Activated B cell treated with CpG ODN at 0.5 μM for 24 hours (primary cell): Measurements from ENCODE around the gene ASPRV1. TPM values are rescaled to one million over a fixed set of nuclear protein-coding genes. Genes with fewer than 3 reads are reported as not detected.

Source experiments
- ATAC-seq: fragments of 200-7000 bp; cut with Tn5 transposase; one replicate; pipeline ENCODE4 v1.10.0; 2021; ENCODE audit warnings: low read depth, mild to moderate bottlenecking, moderate library complexity
- CTCF ChIA-PET: fragments of 350-600 bp; sonication (Branson Sonifier 250); formaldehyde crosslinking; loops from one replicate; lab custom pipeline; 2021; ENCODE audit warnings: antibody characterized with exemption; lab: Charles Lee
- POLR2A ChIA-PET: fragments of 350-600 bp; sonication (Branson Sonifier 250); formaldehyde crosslinking; loops from one replicate; lab custom pipeline; 2021; ENCODE audit warnings: antibody characterized with exemption; lab: Charles Lee
- DNase-seq: peaks from one replicate; pipeline ENCODE4 v3.0.0; 2022
- H3K27ac Mint-ChIP-seq: one replicate; pipeline ENCODE4 v1.8.0; 2020; ENCODE audit warnings: mixed read lengths
- H3K27me3 Mint-ChIP-seq: one replicate; pipeline ENCODE4 v1.8.0; 2021; ENCODE audit warnings: mixed read lengths
- H3K36me3 Mint-ChIP-seq: one replicate; pipeline ENCODE4 v1.8.0; 2021; ENCODE audit warnings: low read depth, mixed read lengths
- H3K4me1 Mint-ChIP-seq: one replicate; pipeline ENCODE4 v1.8.0; 2021; ENCODE audit warnings: mixed read lengths
- H3K4me3 Mint-ChIP-seq: one replicate; pipeline ENCODE4 v1.8.0; 2020; ENCODE audit warnings: mild to moderate bottlenecking, mixed read lengths
- H3K9me3 Mint-ChIP-seq: one replicate; pipeline ENCODE4 v1.8.0; 2020; ENCODE audit warnings: mixed read lengths
- intact Hi-C: fragments of 100-400 bp; cut with micrococcal nuclease; formaldehyde crosslinking; loops from one replicate; pipeline ENCODE4 v1.15.1; 2024
- total RNA-seq: library from RNA; stranded (reverse); gene quantifications from 2 replicates; pipeline ENCODE4 v1.2.3, GENCODE V29; 2022
- TF ChIP-seq, protein P1 (sequence below): fragments of 200-600 bp; IDR thresholded peaks from one replicate; pipeline ENCODE4 v1.8.0; 2022; ENCODE audit warnings: antibody characterized with exemption, mild to moderate bottlenecking

ASPRV1 gene
- total RNA-seq, 1 donor from 2014 or later = 0.47 TPM

DNA sequence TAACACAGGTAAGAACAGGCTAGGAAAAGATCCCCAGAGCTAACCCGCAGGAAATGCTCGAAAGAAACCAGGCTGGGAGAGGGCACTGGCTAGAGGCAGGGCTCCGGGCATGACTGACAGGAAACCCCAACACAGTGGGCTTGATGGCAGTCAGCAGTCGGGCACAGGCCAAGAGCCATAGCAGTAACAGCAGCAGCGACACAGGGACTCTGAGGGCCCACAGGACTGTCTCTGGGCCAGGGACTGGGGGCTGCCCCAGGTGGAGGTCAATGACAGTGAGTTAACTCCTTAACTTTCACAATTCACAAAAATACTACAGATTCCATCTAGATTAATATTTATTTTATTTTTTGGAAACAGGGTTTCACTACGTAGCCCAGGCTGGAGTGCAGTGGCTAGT, 37.3 kb upstream of the ASPRV1 start:
- intact Hi-C loops = no loop called here
- no peaks in the 10 kb centered on the region for H3K9me3 Mint-ChIP-seq
- H3K27me3 Mint-ChIP-seq = no peaks in the 10 kb centered on the region
- H3K4me1 Mint-ChIP-seq = peaks cover 6% of the 10 kb centered on the region
- DNase-seq = no peak
- ChIA-PET POLR2A (no interaction called here), CTCF (interaction anchor here (0.7 kb wide), 1 partner anchor 145 kb away, joined by 3 read pairs; no protein-coding TSS in a partner anchor)
- no peak for ATAC-seq
- H3K27ac Mint-ChIP-seq = no peak overlapping the region
- TF ChIP-seq, protein P1, sequence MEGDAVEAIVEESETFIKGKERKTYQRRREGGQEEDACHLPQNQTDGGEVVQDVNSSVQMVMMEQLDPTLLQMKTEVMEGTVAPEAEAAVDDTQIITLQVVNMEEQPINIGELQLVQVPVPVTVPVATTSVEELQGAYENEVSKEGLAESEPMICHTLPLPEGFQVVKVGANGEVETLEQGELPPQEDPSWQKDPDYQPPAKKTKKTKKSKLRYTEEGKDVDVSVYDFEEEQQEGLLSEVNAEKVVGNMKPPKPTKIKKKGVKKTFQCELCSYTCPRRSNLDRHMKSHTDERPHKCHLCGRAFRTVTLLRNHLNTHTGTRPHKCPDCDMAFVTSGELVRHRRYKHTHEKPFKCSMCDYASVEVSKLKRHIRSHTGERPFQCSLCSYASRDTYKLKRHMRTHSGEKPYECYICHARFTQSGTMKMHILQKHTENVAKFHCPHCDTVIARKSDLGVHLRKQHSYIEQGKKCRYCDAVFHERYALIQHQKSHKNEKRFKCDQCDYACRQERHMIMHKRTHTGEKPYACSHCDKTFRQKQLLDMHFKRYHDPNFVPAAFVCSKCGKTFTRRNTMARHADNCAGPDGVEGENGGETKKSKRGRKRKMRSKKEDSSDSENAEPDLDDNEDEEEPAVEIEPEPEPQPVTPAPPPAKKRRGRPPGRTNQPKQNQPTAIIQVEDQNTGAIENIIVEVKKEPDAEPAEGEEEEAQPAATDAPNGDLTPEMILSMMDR = no peak
- peaks cover 11% of the 10 kb centered on the region for H3K36me3 Mint-ChIP-seq
- H3K4me3 Mint-ChIP-seq = no peak overlapping the region

DNA sequence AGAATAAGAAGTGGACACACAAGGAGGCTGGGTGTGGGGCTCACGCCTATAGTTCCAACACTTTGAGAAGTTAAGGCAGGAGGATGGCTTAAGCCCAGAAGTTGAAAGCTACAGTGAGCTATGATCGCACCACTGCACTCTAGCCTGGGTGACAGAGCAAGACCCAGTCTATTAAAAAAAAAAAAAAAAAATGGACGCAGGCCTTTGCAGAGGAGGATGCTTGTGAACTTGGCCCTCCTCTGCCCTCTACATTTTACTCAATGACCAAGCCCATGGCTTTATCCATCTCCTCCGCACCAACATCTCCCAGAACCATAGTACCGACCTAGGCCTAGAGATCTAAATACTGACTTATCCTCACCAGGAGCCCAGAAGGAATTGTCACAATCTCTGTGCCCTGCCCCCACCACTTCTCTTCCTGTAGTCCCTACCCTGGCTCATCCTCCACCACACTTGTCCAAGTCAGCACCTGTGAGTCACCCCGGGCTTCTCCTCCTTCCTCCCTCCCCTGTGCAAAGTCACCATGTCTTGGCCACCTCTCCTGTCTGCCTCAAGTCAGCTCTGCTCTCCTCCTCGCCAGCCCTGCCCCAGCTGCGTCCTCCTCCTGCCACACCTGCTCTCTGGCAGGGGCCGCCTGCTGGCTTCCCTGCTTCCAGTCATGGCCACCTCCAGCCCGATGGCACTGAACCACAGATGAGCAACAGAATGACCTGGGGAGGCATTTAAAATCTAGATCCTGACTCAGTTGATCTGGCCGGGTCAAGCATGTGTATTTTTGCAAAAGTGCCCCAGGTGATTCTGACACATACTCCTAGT, 35.8 kb upstream of the ASPRV1 start:
- TF ChIP-seq, protein P1 = no peak
- DNase-seq = no peak
- Mint-ChIP-seq H3K9me3 (no peaks in the 10 kb centered on the region), H3K36me3 (peaks cover 11% of the 10 kb centered on the region), H3K27me3 (no peaks in the 10 kb centered on the region), H3K27ac (no peak overlapping the region), H3K4me1 (peaks cover under 1% of the 10 kb centered on the region), H3K4me3 (no peak overlapping the region)
- no peak for ATAC-seq
- intact Hi-C loops = no loop called here
- CTCF ChIA-PET = no interaction called here
- POLR2A ChIA-PET = interaction anchor here (0.6 kb wide), 1 partner anchor 13 kb away, joined by 3 read pairs; no protein-coding TSS in a partner anchor

DNA sequence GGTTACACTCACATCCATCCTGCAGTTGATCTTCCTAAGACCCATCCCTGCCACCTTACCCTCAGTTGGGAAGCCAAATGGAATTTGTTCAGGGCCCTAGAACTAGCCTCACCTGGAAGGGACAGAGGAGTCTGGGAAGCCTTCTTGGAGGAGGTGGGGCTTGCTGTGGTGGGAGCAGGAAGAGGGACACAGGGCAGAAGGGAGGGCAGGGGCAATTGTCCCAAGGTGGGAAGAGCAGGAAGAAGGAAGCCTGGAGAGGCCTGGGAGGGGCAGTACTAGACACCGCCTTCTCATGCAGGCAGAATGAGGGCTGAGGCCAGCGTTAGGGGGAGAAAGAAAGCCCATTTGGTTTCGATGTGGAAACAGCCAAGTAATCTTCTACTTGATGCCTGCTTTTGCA, 34.1 kb upstream of the ASPRV1 start:
- TF ChIP-seq, protein P1 = no peak
- Mint-ChIP-seq H3K27me3 (no peaks in the 10 kb centered on the region), H3K36me3 (peaks cover 13% of the 10 kb centered on the region), H3K9me3 (no peaks in the 10 kb centered on the region), H3K4me1 (no peaks in the 10 kb centered on the region), H3K4me3 (no peak overlapping the region), H3K27ac (no peak overlapping the region)
- CTCF ChIA-PET = no interaction called here
- ATAC-seq = no peak
- DNase-seq = no peak
- POLR2A ChIA-PET = interaction anchor here (0.7 kb wide), 1 partner anchor 13 kb away, joined by 4 read pairs; no protein-coding TSS in a partner anchor
- intact Hi-C loops = no loop called here

DNA sequence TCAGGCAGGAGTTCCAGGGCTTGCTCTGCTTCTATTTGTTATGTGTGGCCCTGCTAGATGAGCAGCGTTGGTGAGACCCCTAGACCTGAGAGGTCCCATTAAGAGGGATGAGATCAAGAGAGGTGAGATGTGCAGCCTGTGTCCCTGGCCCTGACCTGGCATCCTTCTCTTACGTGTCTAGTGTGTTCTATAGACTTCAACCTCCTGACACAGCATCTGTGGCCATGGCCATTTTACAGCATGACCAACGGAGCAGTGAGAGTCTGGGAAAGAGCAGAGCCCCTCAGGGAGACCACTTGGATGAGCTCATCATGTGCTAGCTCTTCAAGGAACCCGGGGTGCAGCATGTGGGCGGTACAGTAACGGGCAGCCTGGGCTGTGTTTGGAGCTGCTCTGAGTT, 32.7 kb upstream of the ASPRV1 start:
- Mint-ChIP-seq H3K4me1 (no peaks in the 10 kb centered on the region), H3K9me3 (no peaks in the 10 kb centered on the region), H3K4me3 (no peak overlapping the region), H3K36me3 (peaks cover 13% of the 10 kb centered on the region), H3K27me3 (no peaks in the 10 kb centered on the region), H3K27ac (no peak overlapping the region)
- intact Hi-C loops = no loop called here
- TF ChIP-seq, protein P1 = no peak
- ChIA-PET POLR2A (no interaction called here), CTCF (no interaction called here)
- DNase-seq = no peak
- ATAC-seq = no peak

DNA sequence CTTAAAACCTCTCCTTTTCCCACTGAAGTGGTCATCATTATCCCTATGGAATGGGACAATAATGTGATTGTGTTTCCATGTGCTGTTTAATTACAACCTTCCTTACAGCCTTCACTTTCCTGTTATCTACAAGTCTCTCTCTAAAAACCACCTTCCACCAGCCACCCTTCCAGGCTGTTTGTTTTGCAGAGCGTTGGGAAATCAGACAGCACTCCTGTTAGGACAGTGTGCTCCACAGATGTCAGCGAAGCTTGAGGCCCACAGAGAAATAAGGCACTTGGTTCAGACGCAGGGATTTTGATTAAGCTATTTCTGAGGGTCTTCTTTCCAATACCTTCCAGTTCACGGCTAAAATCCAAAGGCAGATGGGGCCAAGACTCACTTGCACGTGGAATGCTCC, 32.3 kb upstream of the ASPRV1 start:
- CTCF ChIA-PET = no interaction called here
- Mint-ChIP-seq H3K4me3 (no peak overlapping the region), H3K9me3 (no peaks in the 10 kb centered on the region), H3K36me3 (peaks cover 13% of the 10 kb centered on the region), H3K27ac (no peak overlapping the region), H3K27me3 (no peaks in the 10 kb centered on the region), H3K4me1 (no peaks in the 10 kb centered on the region)
- TF ChIP-seq, protein P1 = no peak
- POLR2A ChIA-PET = no interaction called here
- intact Hi-C loops = no loop called here
- no peak for DNase-seq
- no peak for ATAC-seq
